Trophoblast cell (in vitro differentiated cells and primary cell): Measurements from ENCODE around the gene STARD13.

Source experiments
- DNase-seq, 2 donors: peaks; one replicate each; pipeline ENCODE4 v3.0.0-alpha.2; 2016
- H2AFZ ChIP-seq: 2 replicates; pipeline ENCODE4 v1.6.1; 2013; ENCODE audit warnings: low read length, moderate library complexity, mild to moderate bottlenecking; ENCODE audit not compliant: insufficient read depth, poor library complexity
- H2AK5ac ChIP-seq: 2 replicates; pipeline ENCODE4 v1.6.1; 2013; ENCODE audit warnings: mild to moderate bottlenecking, low read length
- H2BK120ac ChIP-seq: 2 replicates; pipeline ENCODE4 v1.6.1; 2013; ENCODE audit warnings: low read length, mild to moderate bottlenecking, moderate library complexity; ENCODE audit not compliant: insufficient read depth, poor library complexity
- H2BK12ac ChIP-seq: 2 replicates; pipeline ENCODE4 v1.6.1; 2013; ENCODE audit warnings: mild to moderate bottlenecking, low read length, moderate library complexity
- H2BK5ac ChIP-seq: 2 replicates; pipeline ENCODE4 v1.6.1; 2013; ENCODE audit warnings: low read length, low read depth, moderate library complexity, mild to moderate bottlenecking; ENCODE audit not compliant: poor library complexity
- H3K14ac ChIP-seq: 2 replicates; pipeline ENCODE4 v1.6.1; 2013; ENCODE audit warnings: mild to moderate bottlenecking, low read length
- H3K18ac ChIP-seq: 2 replicates; pipeline ENCODE4 v1.6.1; 2013; ENCODE audit warnings: mild to moderate bottlenecking, low read length
- H3K23ac ChIP-seq: 2 replicates; pipeline ENCODE4 v1.6.1; 2013; ENCODE audit warnings: low read length
- H3K27ac ChIP-seq: 2 replicates; pipeline ENCODE4 v1.5.1; 2013; ENCODE audit warnings: low read depth, mild to moderate bottlenecking, inconsistent platforms, low read length, moderate library complexity
- H3K27me3 ChIP-seq: 2 replicates; pipeline ENCODE4 v1.6.1; 2013; ENCODE audit warnings: inconsistent platforms, mild to moderate bottlenecking, low read length, moderate library complexity; ENCODE audit not compliant: insufficient read depth
- H3K36me3 ChIP-seq, 2 experiments: 1 replicate in 1 of 2; 2 replicates in 1 of 2; pipeline ENCODE4 v1.6.1; 2013; ENCODE audit warnings: low read length in 2 of 2, mild to moderate bottlenecking in 2 of 2, moderate library complexity in 1 of 2; ENCODE audit not compliant: insufficient read depth in 2 of 2, control insufficient read depth in 1 of 2
- H3K4ac ChIP-seq: 2 replicates; pipeline ENCODE4 v1.6.1; 2013; ENCODE audit warnings: low read depth, mild to moderate bottlenecking, low read length, moderate library complexity
- H3K4me1 ChIP-seq, 2 experiments: 1 replicate in 1 of 2; 2 replicates in 1 of 2; pipeline ENCODE4 v1.6.1; 2013; ENCODE audit warnings: low read length in 2 of 2, mild to moderate bottlenecking in 2 of 2, moderate library complexity in 1 of 2; ENCODE audit not compliant: insufficient read depth in 2 of 2, control insufficient read depth in 1 of 2
- H3K4me2 ChIP-seq: 2 replicates; pipeline ENCODE4 v1.6.1; 2013; ENCODE audit warnings: inconsistent platforms, mild to moderate bottlenecking, low read length, moderate library complexity
- H3K4me3 ChIP-seq: 2 replicates; pipeline ENCODE4 v1.5.1; 2013; ENCODE audit warnings: mild to moderate bottlenecking, low read depth, low read length, inconsistent platforms
- H3K79me1 ChIP-seq: one replicate; pipeline ENCODE4 v1.6.1; 2013; ENCODE audit warnings: low read length
- H3K79me2 ChIP-seq: 2 replicates; pipeline ENCODE4 v1.6.1; 2013; ENCODE audit warnings: low read length, mild to moderate bottlenecking; ENCODE audit not compliant: control insufficient read depth, insufficient read depth, poor library complexity
- H3K9ac ChIP-seq: 2 replicates; pipeline ENCODE4 v1.6.1; 2013; ENCODE audit warnings: mild to moderate bottlenecking, low read length
- H3K9me3 ChIP-seq: 2 replicates; pipeline ENCODE4 v1.6.1; 2013; ENCODE audit warnings: low read depth, mild to moderate bottlenecking, control low read depth, inconsistent platforms, low read length; ENCODE audit not compliant: insufficient read depth
- H4K12ac ChIP-seq: 2 replicates; pipeline ENCODE4 v1.6.1; 2013; ENCODE audit warnings: low read depth, mild to moderate bottlenecking, low read length, moderate library complexity
- H4K8ac ChIP-seq: 2 replicates; pipeline ENCODE4 v1.6.1; 2013; ENCODE audit warnings: low read depth, mild to moderate bottlenecking, low read length, moderate library complexity
- H4K91ac ChIP-seq: one replicate; pipeline ENCODE4 v1.6.1; 2013; ENCODE audit warnings: low read depth, mild to moderate bottlenecking, low read length, moderate library complexity
- WGBS: extraction: QIAGEN DNeasy Blood & Tissue Kit; methylation state at CpG from one replicate; pipeline ENCODE4 v1.1.7; 2013; ENCODE audit warnings: missing lambda C conversion rate; ENCODE audit not compliant: insufficient read length, insufficient coverage; ENCODE audit errors: extremely low coverage; 5-methylcytosine and 5-hydroxymethylcytosine counted together

The STARD13 gene

GRCh38 chr13:33276570-33276969, 9.0 kb downstream of the STARD13 start:
- H2AK5ac ChIP-seq, result no peak overlapping the region
- peak overlapping the region; percentile 37 for H2BK120ac ChIP-seq
- DNase-seq, result no peak
- H2BK12ac ChIP-seq, result no peak overlapping the region
- no peak overlapping the region for H3K4me3 ChIP-seq
- H3K4me1 ChIP-seq, result peaks cover 2 to 8% of the 10 kb centered on the region in 2 experiments
- H2AFZ ChIP-seq, result no peak overlapping the region
- no peak overlapping the region for H3K23ac ChIP-seq
- H3K9ac ChIP-seq, result no peak overlapping the region
- H3K27me3 ChIP-seq, result no peaks in the 10 kb centered on the region
- H3K14ac ChIP-seq, result no peak overlapping the region
- H3K27ac ChIP-seq, result peak overlapping the region; percentile 30
- H3K4me2 ChIP-seq, result no peak overlapping the region
- peaks cover 1% of the 10 kb centered on the region for H3K79me2 ChIP-seq
- WGBS, result no CpG with 5 or more reads among the region's 3 CpGs
- no peaks in the 10 kb centered on the region for H3K9me3 ChIP-seq
- peaks cover 0 to 2% of the 10 kb centered on the region in 2 experiments for H3K36me3 ChIP-seq
- H3K79me1 ChIP-seq, result peaks cover 11% of the 10 kb centered on the region
- H4K12ac ChIP-seq, result no peak overlapping the region
- no peak overlapping the region for H4K91ac ChIP-seq
- no peak overlapping the region for H3K18ac ChIP-seq
- H4K8ac ChIP-seq, result no peak overlapping the region
- H2BK5ac ChIP-seq, result no peak overlapping the region
- no peak overlapping the region for H3K4ac ChIP-seq

GRCh38 chr13:33275916-33276315, 9.6 kb downstream of the STARD13 start:
- H2BK12ac ChIP-seq, result no peak overlapping the region
- H3K4ac ChIP-seq, result no peak overlapping the region
- peaks cover 9% of the 10 kb centered on the region for H3K79me1 ChIP-seq
- H3K9ac ChIP-seq, result no peak overlapping the region
- H3K4me1 ChIP-seq, result peaks cover 2 to 10% of the 10 kb centered on the region in 2 experiments
- H3K4me3 ChIP-seq, result no peak overlapping the region
- no peak for DNase-seq
- no peak overlapping the region for H4K8ac ChIP-seq
- H3K18ac ChIP-seq, result no peak overlapping the region
- no CpG with 5 or more reads among the region's 3 CpGs for WGBS
- H3K79me2 ChIP-seq, result peaks cover 1% of the 10 kb centered on the region
- H4K91ac ChIP-seq, result no peak overlapping the region
- no peak overlapping the region for H4K12ac ChIP-seq
- H2BK120ac ChIP-seq, result no peak overlapping the region
- no peak overlapping the region for H2AK5ac ChIP-seq
- no peak overlapping the region for H3K4me2 ChIP-seq
- peaks cover 0 to 2% of the 10 kb centered on the region in 2 experiments for H3K36me3 ChIP-seq
- no peak overlapping the region for H3K27ac ChIP-seq
- H3K23ac ChIP-seq, result no peak overlapping the region
- no peak overlapping the region for H3K14ac ChIP-seq
- H3K27me3 ChIP-seq, result no peaks in the 10 kb centered on the region
- H2BK5ac ChIP-seq, result no peak overlapping the region
- H3K9me3 ChIP-seq, result no peaks in the 10 kb centered on the region
- H2AFZ ChIP-seq, result no peak overlapping the region

GRCh38 chr13:33274264-33274663, 11.3 kb downstream of the STARD13 start:
- Histone ChIP-seq H3K36me3 (peaks cover 0 to 2% of the 10 kb centered on the region in 2 experiments), H2BK120ac (no peak overlapping the region), H3K9ac (no peak overlapping the region), H3K4me2 (no peak overlapping the region), H3K27ac (no peak overlapping the region), H3K79me2 (peaks cover under 1% of the 10 kb centered on the region), H3K23ac (no peak overlapping the region), H2AK5ac (no peak overlapping the region), H3K4me3 (no peak overlapping the region), H2BK12ac (no peak overlapping the region), H3K18ac (no peak overlapping the region), H3K4me1 (peaks cover 0 to 7% of the 10 kb centered on the region in 2 experiments), H3K4ac (no peak overlapping the region), H4K12ac (no peak overlapping the region), H4K91ac (no peak overlapping the region), H4K8ac (no peak overlapping the region), H3K9me3 (no peaks in the 10 kb centered on the region), H3K27me3 (no peaks in the 10 kb centered on the region), H3K79me1 (peaks cover 7% of the 10 kb centered on the region), H2AFZ (no peak overlapping the region), H3K14ac (no peak overlapping the region), H2BK5ac (no peak overlapping the region)
- DNase-seq, result peak; percentile 30 to 68
- no CpG with 5 or more reads among the region's 4 CpGs for WGBS

GRCh38 chr13:33272531-33273124, 12.9 kb downstream of the STARD13 start:
- H3K4ac ChIP-seq, result no peak overlapping the region
- no peak overlapping the region for H3K4me3 ChIP-seq
- no peak overlapping the region for H3K27ac ChIP-seq
- H4K8ac ChIP-seq, result no peak overlapping the region
- no peak overlapping the region for H2AFZ ChIP-seq
- no peak overlapping the region for H3K23ac ChIP-seq
- H3K27me3 ChIP-seq, result no peaks in the 10 kb centered on the region
- H2BK5ac ChIP-seq, result no peak overlapping the region
- H2BK12ac ChIP-seq, result no peak overlapping the region
- no peak overlapping the region for H3K14ac ChIP-seq
- H2AK5ac ChIP-seq, result no peak overlapping the region
- peaks cover 2% of the 10 kb centered on the region for H3K79me2 ChIP-seq
- H3K4me2 ChIP-seq, result no peak overlapping the region
- peaks cover 7% of the 10 kb centered on the region for H3K79me1 ChIP-seq
- H2BK120ac ChIP-seq, result no peak overlapping the region
- no CpG with 5 or more reads among the region's 7 CpGs for WGBS
- peaks cover 0 to 7% of the 10 kb centered on the region in 2 experiments for H3K4me1 ChIP-seq
- DNase-seq, result no peak
- H3K9ac ChIP-seq, result no peak overlapping the region
- H3K36me3 ChIP-seq, result peaks cover 0 to 2% of the 10 kb centered on the region in 2 experiments
- no peak overlapping the region for H4K91ac ChIP-seq
- no peak overlapping the region for H4K12ac ChIP-seq
- H3K18ac ChIP-seq, result no peak overlapping the region
- no peaks in the 10 kb centered on the region for H3K9me3 ChIP-seq
